A549 (cell line): ENCODE data around the gene ADGRG3. TPM values are rescaled to one million over a fixed set of nuclear protein-coding genes. Genes with fewer than 3 reads are reported as not detected.
A peak's percentile ranks its signal among the peaks of the same experiment; 100 is the strongest.

ENCODE experiments used
- ATAC-seq, 2 experiments: fragments of 200-7000 bp in 1 of 2; fragments of >200 bp in 1 of 2; cut with Nextera tagmentation in 1 of 2; cut with Tn5 transposase in 1 of 2; 3 replicates each; pipeline versions ENCODE4 v1.8.0 to v1.9.1; 2018 to 2020; ENCODE audit warnings: mild to moderate bottlenecking in 1 of 2, moderate library complexity in 1 of 2
- CTCF ChIA-PET: fragments of 300-600 bp; sonication (Branson Sonifier 250); formaldehyde crosslinking; extraction: SDS; loops from one replicate; lab custom pipeline; 2021; ENCODE audit warnings: antibody characterized with exemption, inconsistent platforms; lab: Yijun Ruan, JAX
- POLR2A ChIA-PET: fragments of 350-600 bp; formaldehyde crosslinking; extraction: SDS; loops from one replicate; lab custom pipeline; 2021; ENCODE audit warnings: antibody characterized with exemption, inconsistent platforms; lab: Yijun Ruan, JAX
- DNase-seq, 2 experiments: peaks; one replicate each; pipeline versions ENCODE4 v3.0.0 to v3.0.0-alpha.2; 2011 to 2016; ENCODE audit warnings: low read depth in 1 of 2, low spot score in 1 of 2
- FAIRE-seq: peaks from 2 replicates; lab custom pipeline; 2011; peaks lifted over from hg19 to GRCh38; lab: Jason Lieb, UNC
- H3K27ac ChIP-seq, 2 experiments: fragments of >200 bp; sonication (Bioruptor Twin); formaldehyde crosslinking; 3 replicates each; pipeline ENCODE4 v1.5.1; 2016 to 2017
- H3K4me1 ChIP-seq: fragments of >200 bp; sonication (Bioruptor Twin); formaldehyde crosslinking; 3 replicates; pipeline ENCODE4 v1.6.1; 2016
- H3K4me2 ChIP-seq: fragments of >200 bp; sonication (Bioruptor Twin); formaldehyde crosslinking; 3 replicates; pipeline ENCODE4 v1.6.1; 2016
- H3K4me3 ChIP-seq: fragments of >200 bp; sonication (Bioruptor Twin); formaldehyde crosslinking; 3 replicates; pipeline ENCODE4 v1.5.1; 2016
- H3K9me3 ChIP-seq: fragments of >200 bp; sonication (Bioruptor Twin); formaldehyde crosslinking; 3 replicates; pipeline ENCODE4 v1.6.1; 2016
- CEBPB ChIP-seq, 2 experiments: fragments of >200 bp in 1 of 2; sonication (Bioruptor Twin) in 1 of 2; formaldehyde crosslinking in 1 of 2; IDR thresholded peaks; 2 replicates each; pipeline ENCODE4 v1.6.1; 2012 to 2016
- FOSL2 ChIP-seq, 2 experiments: fragments of 450-650 bp in 1 of 2; fragments of >200 bp in 1 of 2; sonication (Bioruptor Twin) in 1 of 2; formaldehyde crosslinking; IDR thresholded peaks; 2 replicates each; pipeline versions ENCODE4 v1.5.0 to v1.6.1; 2016 to 2020; ENCODE audit warnings: mild to moderate bottlenecking in 1 of 2, moderate library complexity in 1 of 2
- JUN ChIP-seq, 2 experiments: fragments of >200 bp; sonication (Bioruptor Twin); formaldehyde crosslinking; IDR thresholded peaks; 2 replicates in 1 of 2; 3 replicates in 1 of 2; pipeline ENCODE4 v1.6.1; 2016 to 2017
- JUNB ChIP-seq: fragments of >200 bp; sonication (Bioruptor Twin); formaldehyde crosslinking; IDR thresholded peaks from 2 replicates; pipeline ENCODE4 v1.6.1; 2016
- KDM1A ChIP-seq: fragments of 200-600 bp; sonication (generic); IDR thresholded peaks from 2 replicates; pipeline ENCODE4 v1.6.1; 2016; ENCODE audit warnings: low read depth, mild to moderate bottlenecking
- MAFK ChIP-seq: fragments of 450-650 bp; IDR thresholded peaks from 2 replicates; pipeline ENCODE4 v1.6.1; 2014; ENCODE audit not compliant: partially characterized antibody
- MYC ChIP-seq: IDR thresholded peaks from 2 replicates; pipeline ENCODE4 v1.6.1; 2012; ENCODE audit warnings: mild to moderate bottlenecking, inconsistent platforms, low read length, improper control_type of control experiment, borderline replicate concordance
- NFE2L2 ChIP-seq: fragments of 150-350 bp; conservative IDR thresholded peaks from 2 replicates; pipeline ENCODE4 v1.6.1; 2014; ENCODE audit warnings: low read length
- NPAS2 ChIP-seq: fragments of 250-450 bp; sonication (Bioruptor Pico); IDR thresholded peaks from 2 replicates; pipeline ENCODE4 v1.8.0; 2022; ENCODE audit warnings: mild to moderate bottlenecking, moderate library complexity, borderline replicate concordance
- NR3C1 ChIP-seq: fragments of >200 bp; sonication (Bioruptor Twin); formaldehyde crosslinking; IDR thresholded peaks from 3 replicates; pipeline ENCODE4 v1.6.1; 2017
- POLR2AphosphoS2 ChIP-seq: conservative IDR thresholded peaks from 2 replicates; pipeline ENCODE4 v1.6.1; 2012; ENCODE audit warnings: low read length, improper control_type of control experiment, inconsistent platforms
- RAD21 ChIP-seq, 2 experiments: fragments of >200 bp in 1 of 2; sonication (Bioruptor Twin) in 1 of 2; formaldehyde crosslinking in 1 of 2; IDR thresholded peaks in 1 of 2; conservative IDR thresholded peaks in 1 of 2; 2 replicates in 1 of 2; 3 replicates in 1 of 2; pipeline ENCODE4 v1.6.1; 2012 to 2018; ENCODE audit warnings: inconsistent platforms in 1 of 2
- RCOR1 ChIP-seq: fragments of 150-350 bp; IDR thresholded peaks from 2 replicates; pipeline ENCODE4 v1.6.1; 2014; ENCODE audit warnings: antibody characterized with exemption, low read length, low read depth
- RFX5 ChIP-seq: fragments of 450-650 bp; IDR thresholded peaks from 2 replicates; pipeline ENCODE4 v1.7.1; 2014; ENCODE audit warnings: antibody characterized with exemption, mild to moderate bottlenecking, moderate library complexity
- SMC3 ChIP-seq: fragments of >200 bp; sonication (Bioruptor Twin); formaldehyde crosslinking; IDR thresholded peaks from 3 replicates; pipeline ENCODE4 v1.6.1; 2018; ENCODE audit warnings: inconsistent platforms
- ZFP36 ChIP-seq: fragments of 450-650 bp; IDR thresholded peaks from 2 replicates; pipeline ENCODE4 v1.6.1; 2014; ENCODE audit warnings: borderline replicate concordance; ENCODE audit not compliant: partially characterized antibody
- ZNF302 ChIP-seq: fragments of 250-450 bp; sonication (Bioruptor Pico); IDR thresholded peaks from 2 replicates; pipeline ENCODE4 v1.9.0; 2021; ENCODE audit warnings: inconsistent platforms, mild to moderate bottlenecking, moderate library complexity
- ZSCAN20 ChIP-seq: fragments of 250-450 bp; sonication (Bioruptor Pico); IDR thresholded peaks from 2 replicates; pipeline ENCODE4 v1.8.0; 2022; ENCODE audit warnings: mild to moderate bottlenecking, moderate library complexity
- WGBS: methylation state at CpG from one replicate; pipeline ENCODE4 v1.1.6; 2017; ENCODE audit errors: missing lambda C conversion rate; 5-methylcytosine and 5-hydroxymethylcytosine counted together
- polyA plus RNA-seq, 4 experiments: library from polyadenylated mRNA; depleted of rRNA in 3 of 4; stranded (reverse); fragments of >200 nt; fragmentation: RNase III in 1 of 4; extraction: RNeasy Plus Mini Kit Qiagen cat#74134 plus additional on column Dnase treatment in 1 of 4; gene quantifications; 2 replicates in 3 of 4; 3 replicates in 1 of 4; pipeline ENCODE4 v1.2.3, GENCODE V29; 2011 to 2017
- TF ChIP-seq, protein P1 (sequence below): fragments of 250-450 bp; sonication (Bioruptor Pico); IDR thresholded peaks from 2 replicates; pipeline ENCODE4 v1.5.0; 2021; ENCODE audit warnings: mild to moderate bottlenecking, moderate library complexity, borderline replicate concordance
- TF ChIP-seq, protein P2 (sequence below): fragments of 450-650 bp; IDR thresholded peaks from 2 replicates; pipeline ENCODE4 v1.6.1; 2014; ENCODE audit warnings: antibody characterized with exemption
- TF ChIP-seq, protein P3 (sequence below): fragments of 250-450 bp; sonication (Bioruptor Pico); IDR thresholded peaks from 2 replicates; pipeline ENCODE4 v1.5.0; 2020; ENCODE audit warnings: low read depth, mild to moderate bottlenecking, moderate library complexity

ADGRG3 gene
- polyA plus RNA-seq, 2 of the 4 experiments (the other 2 are of a cell fraction): 0.25 to 0.45 TPM

DNA sequence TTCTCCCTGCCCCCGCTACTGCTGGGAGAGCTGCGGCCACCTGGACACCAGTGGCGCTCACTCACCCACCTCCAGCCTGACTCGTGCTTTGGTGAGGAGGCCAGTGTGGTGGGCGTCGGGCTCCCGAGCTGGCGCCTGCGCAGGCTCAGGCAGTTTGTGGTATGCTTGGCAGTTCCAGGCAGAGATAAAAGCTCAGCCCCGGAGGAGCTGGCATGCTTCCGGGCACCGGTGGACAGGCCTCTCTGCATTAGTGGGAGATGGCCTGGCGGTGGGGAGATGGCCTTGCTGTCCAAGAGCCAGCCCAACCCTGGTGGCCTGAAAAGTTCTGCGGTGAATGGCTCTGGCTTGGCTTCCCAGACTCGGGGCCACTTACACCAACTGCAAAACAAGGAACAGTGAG, 35.5 kb upstream of the ADGRG3 start:
- ChIA-PET POLR2A (no interaction called here), CTCF (interaction anchor here (1.2 to 12.7 kb wide), 5 partner anchors 10 to 56 kb away, joined by 3 to 227 read pairs (median 25); no protein-coding TSS in a partner anchor)
- 78% methylated on average over 15 of the region's 15 CpGs for WGBS
- peak overlapping the region in 1 of 2 experiments; percentile 98; a peak in 3 of 6 replicates for H3K27ac ChIP-seq
- H3K4me1 ChIP-seq: peaks cover 86% of the 10 kb centered on the region
- FAIRE-seq (no peak), ATAC-seq (no peak), DNase-seq (no peak)
- TF ChIP-seq CEBPB (IDR thresholded peaks at IDR 0.05) (no peak), MYC (no peak), SMC3 (no peak), POLR2AphosphoS2 (no peak), NFE2L2 (no peak), ZNF302 (CRISPR knock-in tag) (no peak), NR3C1 (no peak), RCOR1 (no peak), MAFK (no peak), RFX5 (no peak)
- TF ChIP-seq, protein P1, sequence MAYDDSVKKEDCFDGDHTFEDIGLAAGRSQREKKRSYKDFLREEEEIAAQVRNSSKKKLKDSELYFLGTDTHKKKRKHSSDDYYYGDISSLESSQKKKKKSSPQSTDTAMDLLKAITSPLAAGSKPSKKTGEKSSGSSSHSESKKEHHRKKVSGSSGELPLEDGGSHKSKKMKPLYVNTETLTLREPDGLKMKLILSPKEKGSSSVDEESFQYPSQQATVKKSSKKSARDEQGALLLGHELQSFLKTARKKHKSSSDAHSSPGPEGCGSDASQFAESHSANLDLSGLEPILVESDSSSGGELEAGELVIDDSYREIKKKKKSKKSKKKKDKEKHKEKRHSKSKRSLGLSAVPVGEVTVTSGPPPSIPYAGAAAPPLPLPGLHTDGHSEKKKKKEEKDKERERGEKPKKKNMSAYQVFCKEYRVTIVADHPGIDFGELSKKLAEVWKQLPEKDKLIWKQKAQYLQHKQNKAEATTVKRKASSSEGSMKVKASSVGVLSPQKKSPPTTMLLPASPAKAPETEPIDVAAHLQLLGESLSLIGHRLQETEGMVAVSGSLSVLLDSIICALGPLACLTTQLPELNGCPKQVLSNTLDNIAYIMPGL (CRISPR knock-in tag): no peak
- TF ChIP-seq, protein P2, sequence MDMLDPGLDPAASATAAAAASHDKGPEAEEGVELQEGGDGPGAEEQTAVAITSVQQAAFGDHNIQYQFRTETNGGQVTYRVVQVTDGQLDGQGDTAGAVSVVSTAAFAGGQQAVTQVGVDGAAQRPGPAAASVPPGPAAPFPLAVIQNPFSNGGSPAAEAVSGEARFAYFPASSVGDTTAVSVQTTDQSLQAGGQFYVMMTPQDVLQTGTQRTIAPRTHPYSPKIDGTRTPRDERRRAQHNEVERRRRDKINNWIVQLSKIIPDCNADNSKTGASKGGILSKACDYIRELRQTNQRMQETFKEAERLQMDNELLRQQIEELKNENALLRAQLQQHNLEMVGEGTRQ: no peak
- TF ChIP-seq, protein P3, sequence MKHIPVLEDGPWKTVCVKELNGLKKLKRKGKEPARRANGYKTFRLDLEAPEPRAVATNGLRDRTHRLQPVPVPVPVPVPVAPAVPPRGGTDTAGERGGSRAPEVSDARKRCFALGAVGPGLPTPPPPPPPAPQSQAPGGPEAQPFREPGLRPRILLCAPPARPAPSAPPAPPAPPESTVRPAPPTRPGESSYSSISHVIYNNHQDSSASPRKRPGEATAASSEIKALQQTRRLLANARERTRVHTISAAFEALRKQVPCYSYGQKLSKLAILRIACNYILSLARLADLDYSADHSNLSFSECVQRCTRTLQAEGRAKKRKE (CRISPR knock-in tag): no peak
- peak overlapping the region; percentile 80 for H3K4me2 ChIP-seq
- H3K4me3 ChIP-seq: no peak overlapping the region
- no peaks in the 10 kb centered on the region for H3K9me3 ChIP-seq

DNA sequence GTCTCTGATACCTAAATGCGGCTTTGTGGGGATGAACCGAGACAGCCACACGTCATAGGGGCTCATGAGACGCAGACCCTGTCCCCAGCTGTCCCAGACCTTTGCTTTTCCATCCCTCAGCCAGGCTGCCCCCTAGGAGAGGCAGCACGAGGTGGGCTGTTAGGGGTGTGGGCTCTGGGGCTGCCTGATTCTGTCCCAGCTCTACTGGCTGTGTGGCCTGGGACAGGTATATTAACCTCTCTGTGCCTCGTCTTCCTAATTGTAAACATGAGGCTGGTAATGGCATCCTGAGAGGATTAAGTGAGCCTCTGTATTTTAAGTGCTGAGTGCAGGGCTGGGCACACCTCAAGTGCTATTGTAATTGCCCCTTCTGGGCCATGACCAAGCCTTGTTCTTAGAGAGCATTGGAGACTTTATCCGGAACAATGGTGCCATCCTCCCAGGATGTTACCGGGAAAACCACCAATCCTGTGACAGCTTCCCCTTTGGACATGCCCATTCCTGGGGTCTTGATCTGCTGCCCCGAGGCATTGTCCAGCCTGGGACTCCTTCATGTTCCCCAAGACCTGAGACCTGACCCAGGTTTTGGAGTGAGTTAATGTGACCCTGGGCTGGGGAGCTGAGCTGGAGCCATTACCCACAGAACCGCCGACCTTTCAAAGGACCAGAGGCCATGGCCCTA, 34.6 kb upstream of the ADGRG3 start:
- ChIA-PET POLR2A (no interaction called here), CTCF (interaction anchor here (0.7 to 12.7 kb wide), 9 partner anchors 9 to 230 kb away, joined by 3 to 227 read pairs (median 3); no protein-coding TSS in a partner anchor)
- 89% methylated on average over 11 of the region's 11 CpGs for WGBS
- peaks cover 85% of the 10 kb centered on the region for H3K4me1 ChIP-seq
- H3K27ac ChIP-seq: peak overlapping the region; percentile 19 to 98
- no peak overlapping the region for H3K4me3 ChIP-seq
- FAIRE-seq (no peak), DNase-seq (no peak), ATAC-seq (no peak)
- H3K9me3 ChIP-seq: no peaks in the 10 kb centered on the region
- H3K4me2 ChIP-seq: peak overlapping the region; percentile 80
- TF ChIP-seq JUN (IDR thresholded peaks at IDR 0.05) (no peak), KDM1A (peak; percentile 18; the same call in 1 of the 2 replicates), ZFP36 (peak; percentile 66), RAD21 (conservative IDR thresholded peaks at IDR 0.05 in 1 of 2, IDR thresholded peaks at IDR 0.05 in 1 of 2) (no peak), ZNF302 (CRISPR knock-in tag) (no peak)

DNA sequence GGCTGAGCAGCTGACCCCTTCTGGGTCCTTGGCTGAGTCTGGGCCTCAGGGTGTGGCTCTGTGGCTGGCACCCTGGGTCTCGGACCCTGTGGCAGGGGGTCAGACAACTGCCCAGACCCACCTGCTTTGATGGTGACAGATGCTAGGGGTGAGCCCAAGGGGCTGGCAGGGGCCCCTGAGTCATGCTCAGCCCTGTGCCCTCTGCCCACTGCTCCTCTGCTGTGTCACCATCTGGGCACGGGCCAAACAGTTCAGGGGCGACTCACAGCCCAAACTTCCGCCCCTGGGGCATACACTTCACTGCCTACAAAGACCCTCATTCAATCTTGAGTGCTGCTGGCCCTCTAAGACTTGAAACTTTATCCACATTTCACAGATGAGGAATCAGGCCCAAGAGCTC, 33.9 kb upstream of the ADGRG3 start:
- POLR2A ChIA-PET: no interaction called here
- peaks cover 82% of the 10 kb centered on the region for H3K4me1 ChIP-seq
- CTCF ChIA-PET: interaction anchor here (0.7 to 12.7 kb wide), 8 partner anchors 8 to 58 kb away, joined by 3 to 227 read pairs (median 7); no protein-coding TSS in a partner anchor
- TF ChIP-seq FOSL2 (IDR thresholded peaks at IDR 0.05) (no peak), FOSL2 (CRISPR knock-in tag; IDR thresholded peaks at IDR 0.05) (peak; percentile 32), RAD21 (conservative IDR thresholded peaks at IDR 0.05 in 1 of 2, IDR thresholded peaks at IDR 0.05 in 1 of 2) (no peak), ZSCAN20 (no peak), JUNB (0 out of 2 replicates have a peak, but pooled peaks have one; percentile 14), NPAS2 (CRISPR knock-in tag) (no peak)
- H3K27ac ChIP-seq: peak overlapping the region; percentile 19 to 98
- FAIRE-seq (no peak), ATAC-seq (peak in 1 of 2 experiments; percentile 20; a peak in 2 of 6 replicates), DNase-seq (no peak)
- no peaks in the 10 kb centered on the region for H3K9me3 ChIP-seq
- no peak overlapping the region for H3K4me3 ChIP-seq
- 26% methylated on average over 3 of the region's 4 CpGs for WGBS
- H3K4me2 ChIP-seq: peak overlapping the region; percentile 80
